NB4 (cell line): Measurements from ENCODE around the gene NBR1.

Experiments used
- MYC ChIP-seq: IDR thresholded peaks from 2 replicates; pipeline ENCODE4 v1.6.1; 2011; ENCODE audit warnings: low read depth, low read length
- TF ChIP-seq, protein P1 (sequence below): IDR thresholded peaks from one replicate; pipeline ENCODE4 v1.5.1; 2012; ENCODE audit warnings: low read depth, low read length

DNA sequence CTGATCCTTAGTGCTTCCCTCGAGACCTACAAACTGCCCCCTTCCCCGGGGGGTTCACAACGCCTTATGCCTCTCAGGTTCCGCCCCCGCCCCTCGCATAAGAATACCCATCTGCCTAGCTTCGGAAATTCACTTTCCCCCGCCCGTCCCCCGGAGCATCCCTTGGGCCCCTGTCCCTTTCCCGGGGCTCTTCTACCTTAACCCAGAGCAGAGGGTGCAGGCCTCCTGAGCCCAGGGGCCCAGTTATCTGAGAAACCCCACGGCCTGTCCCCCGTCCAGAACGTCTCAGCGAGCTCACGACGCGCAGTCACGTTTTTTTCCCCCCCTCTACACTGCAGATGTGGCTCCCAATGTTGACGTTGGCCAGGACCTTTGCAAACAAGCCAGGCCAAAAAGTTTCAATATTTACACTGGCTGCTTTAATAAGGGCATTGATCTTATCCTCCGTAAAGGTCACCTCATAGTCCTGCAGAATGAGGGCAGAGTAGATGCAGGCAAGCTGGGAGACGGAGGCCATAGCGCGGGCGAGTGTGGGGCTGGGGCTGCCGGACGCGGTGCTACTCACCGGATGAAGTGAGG is 1.4 kb upstream of the NBR1 start:
- TF ChIP-seq, protein P1, sequence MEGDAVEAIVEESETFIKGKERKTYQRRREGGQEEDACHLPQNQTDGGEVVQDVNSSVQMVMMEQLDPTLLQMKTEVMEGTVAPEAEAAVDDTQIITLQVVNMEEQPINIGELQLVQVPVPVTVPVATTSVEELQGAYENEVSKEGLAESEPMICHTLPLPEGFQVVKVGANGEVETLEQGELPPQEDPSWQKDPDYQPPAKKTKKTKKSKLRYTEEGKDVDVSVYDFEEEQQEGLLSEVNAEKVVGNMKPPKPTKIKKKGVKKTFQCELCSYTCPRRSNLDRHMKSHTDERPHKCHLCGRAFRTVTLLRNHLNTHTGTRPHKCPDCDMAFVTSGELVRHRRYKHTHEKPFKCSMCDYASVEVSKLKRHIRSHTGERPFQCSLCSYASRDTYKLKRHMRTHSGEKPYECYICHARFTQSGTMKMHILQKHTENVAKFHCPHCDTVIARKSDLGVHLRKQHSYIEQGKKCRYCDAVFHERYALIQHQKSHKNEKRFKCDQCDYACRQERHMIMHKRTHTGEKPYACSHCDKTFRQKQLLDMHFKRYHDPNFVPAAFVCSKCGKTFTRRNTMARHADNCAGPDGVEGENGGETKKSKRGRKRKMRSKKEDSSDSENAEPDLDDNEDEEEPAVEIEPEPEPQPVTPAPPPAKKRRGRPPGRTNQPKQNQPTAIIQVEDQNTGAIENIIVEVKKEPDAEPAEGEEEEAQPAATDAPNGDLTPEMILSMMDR, result no peak
- peak; percentile 49 for TF ChIP-seq MYC
